C4-2B (cell line): Measurements from ENCODE around the gene AFF3.

ENCODE experiments used
- H3K27ac ChIP-seq: fragments of 450-650 bp; 2 replicates; pipeline ENCODE4 v1.5.1; 2017
- ZFX ChIP-seq: fragments of 450-650 bp; IDR thresholded peaks from 2 replicates; pipeline ENCODE4 v1.6.1; 2017
- TF ChIP-seq, protein P1 (sequence below): fragments of 450-650 bp; conservative IDR thresholded peaks from 2 replicates; pipeline ENCODE4 v1.5.1; 2017; ENCODE audit warnings: mild to moderate bottlenecking

Gene AFF3

DNA sequence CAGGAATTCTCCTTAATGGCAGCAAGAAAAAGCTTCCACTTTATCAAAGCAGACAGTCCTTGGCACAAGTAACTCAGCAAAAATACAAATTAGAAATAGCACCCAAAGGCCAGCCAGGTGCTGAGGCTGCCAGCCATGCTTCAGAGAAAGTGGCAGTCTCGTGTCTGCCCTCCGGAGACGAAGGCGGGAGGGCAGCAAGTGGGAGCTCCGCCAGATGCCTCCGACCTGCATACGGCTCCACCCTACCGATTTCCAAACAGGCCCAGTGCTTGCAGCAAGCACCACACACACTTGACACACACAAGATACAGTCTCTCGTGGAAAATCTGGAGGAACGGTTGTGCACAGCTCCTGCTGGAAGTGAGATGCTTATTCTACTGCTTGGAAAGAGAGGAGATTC is 517.7 kb downstream of the AFF3 start:
- TF ChIP-seq, protein P1, sequence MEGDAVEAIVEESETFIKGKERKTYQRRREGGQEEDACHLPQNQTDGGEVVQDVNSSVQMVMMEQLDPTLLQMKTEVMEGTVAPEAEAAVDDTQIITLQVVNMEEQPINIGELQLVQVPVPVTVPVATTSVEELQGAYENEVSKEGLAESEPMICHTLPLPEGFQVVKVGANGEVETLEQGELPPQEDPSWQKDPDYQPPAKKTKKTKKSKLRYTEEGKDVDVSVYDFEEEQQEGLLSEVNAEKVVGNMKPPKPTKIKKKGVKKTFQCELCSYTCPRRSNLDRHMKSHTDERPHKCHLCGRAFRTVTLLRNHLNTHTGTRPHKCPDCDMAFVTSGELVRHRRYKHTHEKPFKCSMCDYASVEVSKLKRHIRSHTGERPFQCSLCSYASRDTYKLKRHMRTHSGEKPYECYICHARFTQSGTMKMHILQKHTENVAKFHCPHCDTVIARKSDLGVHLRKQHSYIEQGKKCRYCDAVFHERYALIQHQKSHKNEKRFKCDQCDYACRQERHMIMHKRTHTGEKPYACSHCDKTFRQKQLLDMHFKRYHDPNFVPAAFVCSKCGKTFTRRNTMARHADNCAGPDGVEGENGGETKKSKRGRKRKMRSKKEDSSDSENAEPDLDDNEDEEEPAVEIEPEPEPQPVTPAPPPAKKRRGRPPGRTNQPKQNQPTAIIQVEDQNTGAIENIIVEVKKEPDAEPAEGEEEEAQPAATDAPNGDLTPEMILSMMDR = no peak
- TF ChIP-seq ZFX = no peak
- no peak overlapping the region for H3K27ac ChIP-seq

DNA sequence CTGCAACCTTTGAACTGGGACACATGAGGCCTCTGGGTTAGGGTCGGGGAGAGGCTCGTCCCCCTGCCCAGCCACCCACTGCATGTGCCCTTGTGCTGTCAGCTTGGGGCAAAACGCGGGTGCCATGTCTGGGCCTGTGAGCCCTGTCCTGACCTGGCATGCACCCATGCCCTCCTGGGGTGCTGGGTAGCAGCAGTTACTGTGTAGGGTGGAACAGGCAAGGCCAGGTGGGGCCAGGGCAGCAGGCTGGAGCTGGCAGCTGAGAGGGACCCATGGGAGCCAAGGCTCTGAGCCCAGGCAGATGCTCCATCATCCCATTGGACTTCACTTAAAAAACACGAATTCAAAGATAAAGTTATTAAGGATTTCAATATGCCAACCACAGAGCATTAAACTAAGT is 518.8 kb downstream of the AFF3 start:
- no peak overlapping the region for H3K27ac ChIP-seq
- no peak for TF ChIP-seq ZFX
- TF ChIP-seq, protein P1 = no peak

DNA sequence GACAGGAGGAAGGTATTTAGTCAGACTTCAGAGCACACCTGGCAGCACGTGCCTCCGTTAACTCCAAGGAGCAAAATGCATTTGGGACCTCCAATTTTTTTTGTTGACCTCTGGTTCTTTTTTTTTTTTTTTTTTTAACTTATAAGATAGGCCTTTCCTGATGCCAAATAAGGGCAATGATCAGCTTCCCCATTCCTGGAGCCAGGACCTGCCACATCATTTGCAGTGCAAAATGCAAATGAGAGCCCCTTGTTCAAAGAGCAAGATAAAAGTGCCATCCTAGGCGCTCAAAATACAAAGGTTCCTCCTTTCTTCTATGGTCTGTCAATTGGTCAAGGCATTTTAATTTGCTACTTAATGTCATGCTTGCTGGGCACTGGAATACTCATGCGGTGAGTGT is 519.4 kb downstream of the AFF3 start:
- H3K27ac ChIP-seq = no peak overlapping the region
- TF ChIP-seq, protein P1 = no peak
- TF ChIP-seq ZFX = no peak

DNA sequence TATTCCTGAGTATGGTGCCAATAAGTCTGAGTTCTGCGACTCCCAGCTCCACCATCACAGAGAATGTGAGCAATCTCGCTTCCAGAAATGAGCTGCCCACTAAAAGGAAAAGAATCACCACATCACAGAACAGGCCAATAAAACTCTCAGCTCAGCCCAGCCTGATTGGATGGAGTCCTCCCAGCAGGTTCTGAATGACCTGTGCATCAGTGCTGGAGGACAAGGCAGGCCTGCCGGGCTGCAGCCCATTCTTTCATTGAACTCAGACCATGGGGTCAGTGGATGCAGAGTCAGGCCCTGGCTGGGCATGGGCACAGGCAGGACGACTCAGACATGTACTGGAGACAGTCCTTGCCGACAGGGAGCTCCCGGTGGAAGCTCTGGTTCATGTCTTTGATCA is 519.9 kb downstream of the AFF3 start:
- TF ChIP-seq, protein P1 = no peak
- no peak for TF ChIP-seq ZFX
- no peak overlapping the region for H3K27ac ChIP-seq

DNA sequence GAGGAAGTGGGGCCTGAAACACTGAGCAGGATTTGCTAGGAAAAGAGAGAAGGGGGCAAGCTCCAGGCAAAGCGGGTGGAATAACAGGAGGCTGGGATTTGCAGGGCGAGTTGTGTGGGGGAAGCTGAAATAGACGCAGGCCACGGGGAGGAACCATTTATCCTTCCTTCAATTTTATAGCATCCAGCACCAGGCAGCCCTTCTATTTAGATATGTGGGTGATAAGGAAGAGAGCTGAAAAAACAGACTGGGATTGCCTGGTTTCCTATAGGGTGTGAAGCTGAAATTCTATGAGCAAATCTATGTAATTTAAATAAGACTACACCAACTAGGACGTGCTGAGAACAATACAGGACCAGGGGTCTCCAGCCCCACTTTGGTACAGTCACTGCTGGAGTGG is 520.6 kb downstream of the AFF3 start:
- H3K27ac ChIP-seq = no peak overlapping the region
- no peak for TF ChIP-seq ZFX
- TF ChIP-seq, protein P1 = no peak

DNA sequence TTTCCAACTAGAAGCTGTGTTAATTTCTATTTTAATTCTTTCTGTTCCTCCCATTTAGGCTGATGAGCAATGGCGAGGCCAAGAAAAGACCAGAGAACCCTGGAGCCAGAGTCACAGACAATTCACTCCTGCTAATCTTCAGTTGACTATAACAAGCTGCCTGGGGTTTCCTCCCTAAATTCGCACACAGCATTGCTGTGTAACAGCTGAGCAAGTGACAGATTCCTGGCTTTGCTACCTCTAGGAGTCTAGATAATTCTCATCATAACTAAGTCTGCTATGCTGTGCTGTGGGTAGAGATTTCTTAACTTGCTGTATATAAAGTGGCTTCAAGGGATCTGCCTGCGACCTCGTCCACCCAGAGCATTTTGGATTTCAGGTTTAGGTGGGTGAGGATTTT is 521.3 kb downstream of the AFF3 start:
- H3K27ac ChIP-seq = no peak overlapping the region
- no peak for TF ChIP-seq ZFX

DNA sequence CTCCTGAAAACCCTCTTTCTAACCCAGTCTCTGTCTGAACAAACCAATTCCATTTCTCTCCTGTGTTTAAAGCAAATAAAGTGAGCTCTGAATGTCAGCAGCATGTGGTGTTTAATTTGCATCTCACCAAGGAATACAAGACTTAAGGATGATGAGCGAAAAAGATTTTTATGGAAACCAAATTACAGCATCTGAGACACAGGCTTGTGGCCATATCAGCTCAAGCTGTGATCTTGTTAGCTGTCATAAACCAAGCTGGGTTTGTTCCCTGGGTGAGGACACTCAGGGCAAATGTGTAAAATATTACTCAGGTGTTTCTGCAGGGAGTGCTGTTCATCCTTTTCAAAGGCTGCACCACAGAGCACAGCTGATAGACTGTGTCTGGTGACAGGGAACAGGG is 523.2 kb downstream of the AFF3 start:
- no peak overlapping the region for H3K27ac ChIP-seq
- TF ChIP-seq ZFX = no peak
- TF ChIP-seq, protein P1 = no peak

DNA sequence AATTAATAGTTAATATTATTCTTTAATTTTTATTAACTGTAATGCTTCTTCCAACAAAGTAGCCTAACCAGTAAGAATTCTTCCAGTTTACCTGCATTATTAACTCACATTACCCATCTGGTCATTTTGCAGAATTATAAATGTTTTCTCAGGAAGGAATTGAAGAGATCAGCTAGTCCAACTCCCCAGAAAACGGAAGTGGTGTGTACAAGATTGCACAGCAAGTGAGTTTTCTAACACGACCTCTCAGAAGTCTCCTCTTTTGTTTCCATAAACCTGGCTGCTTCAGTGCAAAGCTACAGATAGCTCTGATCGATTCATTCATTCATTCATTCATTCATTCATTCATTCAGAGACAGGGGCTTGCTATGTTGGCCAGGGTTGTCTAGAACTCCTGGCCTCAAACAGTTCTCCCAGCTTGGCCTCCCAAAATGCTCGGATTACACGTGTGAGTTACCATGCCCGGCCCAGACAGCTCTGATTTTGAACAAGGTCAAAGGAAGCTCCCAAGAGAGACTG is 523.8 kb downstream of the AFF3 start:
- H3K27ac ChIP-seq = no peak overlapping the region
- no peak for TF ChIP-seq ZFX
- TF ChIP-seq, protein P1 = no peak
